PC-3 (cell line): ENCODE data around the gene KLHDC8A.

Experiments used
- EZH2 ChIP-seq: fragments of 300-600 bp; sonication (generic); IDR thresholded peaks from one replicate; pipeline ENCODE4 v1.6.1; 2017; ENCODE audit warnings: antibody characterized with exemption, mild to moderate bottlenecking, low read length; ENCODE audit not compliant: unreplicated experiment
- TF ChIP-seq, protein P1 (sequence below): fragments of 300-600 bp; sonication (generic); conservative IDR thresholded peaks from 2 replicates; pipeline ENCODE4 v1.5.1; 2017; ENCODE audit warnings: antibody characterized with exemption, low read depth, mild to moderate bottlenecking, low read length

DNA sequence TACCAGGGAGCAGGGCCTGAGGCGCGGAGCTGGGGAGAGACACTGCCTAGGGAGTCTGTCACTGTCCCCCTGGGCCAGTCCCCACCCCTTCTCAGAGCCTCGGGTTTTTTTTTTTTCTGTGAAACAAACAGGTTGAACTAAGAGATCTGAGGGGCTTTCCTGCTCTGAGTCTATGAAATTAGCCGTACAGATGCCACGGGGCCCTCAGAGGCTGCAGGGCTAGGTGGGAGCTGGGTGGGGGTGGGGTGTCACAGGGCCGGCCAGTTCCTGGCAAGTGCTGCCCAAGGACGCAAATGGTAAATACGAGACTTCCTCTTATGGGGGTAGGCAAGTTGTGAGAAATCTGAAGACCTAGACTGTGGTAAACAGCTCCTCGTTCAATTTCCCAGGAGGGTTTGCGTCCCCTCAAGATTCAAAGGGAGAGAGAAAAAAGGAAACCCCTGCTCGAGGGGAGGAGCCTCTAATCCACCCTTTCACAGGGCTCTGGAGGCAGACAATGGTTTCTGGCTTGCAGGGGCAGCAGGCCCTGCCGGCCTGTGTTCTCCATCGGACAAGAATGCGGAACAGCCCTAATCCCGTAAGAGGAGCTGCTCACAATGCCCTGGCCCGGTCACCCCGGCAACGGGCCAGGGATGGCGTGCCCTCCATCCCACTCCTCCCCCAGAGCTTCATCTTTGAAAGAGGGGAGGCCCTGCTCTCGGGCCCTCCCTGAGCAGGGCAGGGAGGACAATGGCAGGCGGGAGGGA, 43.0 kb downstream of the KLHDC8A start:
- TF ChIP-seq, protein P1, sequence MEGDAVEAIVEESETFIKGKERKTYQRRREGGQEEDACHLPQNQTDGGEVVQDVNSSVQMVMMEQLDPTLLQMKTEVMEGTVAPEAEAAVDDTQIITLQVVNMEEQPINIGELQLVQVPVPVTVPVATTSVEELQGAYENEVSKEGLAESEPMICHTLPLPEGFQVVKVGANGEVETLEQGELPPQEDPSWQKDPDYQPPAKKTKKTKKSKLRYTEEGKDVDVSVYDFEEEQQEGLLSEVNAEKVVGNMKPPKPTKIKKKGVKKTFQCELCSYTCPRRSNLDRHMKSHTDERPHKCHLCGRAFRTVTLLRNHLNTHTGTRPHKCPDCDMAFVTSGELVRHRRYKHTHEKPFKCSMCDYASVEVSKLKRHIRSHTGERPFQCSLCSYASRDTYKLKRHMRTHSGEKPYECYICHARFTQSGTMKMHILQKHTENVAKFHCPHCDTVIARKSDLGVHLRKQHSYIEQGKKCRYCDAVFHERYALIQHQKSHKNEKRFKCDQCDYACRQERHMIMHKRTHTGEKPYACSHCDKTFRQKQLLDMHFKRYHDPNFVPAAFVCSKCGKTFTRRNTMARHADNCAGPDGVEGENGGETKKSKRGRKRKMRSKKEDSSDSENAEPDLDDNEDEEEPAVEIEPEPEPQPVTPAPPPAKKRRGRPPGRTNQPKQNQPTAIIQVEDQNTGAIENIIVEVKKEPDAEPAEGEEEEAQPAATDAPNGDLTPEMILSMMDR: no peak
- no peak for TF ChIP-seq EZH2
